BLaER1 treated with 17β-estradiol and CSF1 and Interleukin-3, amounts not matched to agents 10 nM and 100 nM (cell line): ENCODE measurements around the gene ZBTB49.

Experiments used
- H3K27ac ChIP-seq, 11 experiments: shearing (Covaris generic); formaldehyde crosslinking; 2 replicates each; pipeline ENCODE4 v1.8.1; 2022
- H3K27me3 ChIP-seq, 11 experiments: shearing (Covaris generic); formaldehyde crosslinking; 2 replicates each; pipeline ENCODE4 v1.8.1; 2022
- H3K36me3 ChIP-seq, 11 experiments: shearing (Covaris generic); formaldehyde crosslinking; 2 replicates each; pipeline ENCODE4 v1.8.1; 2022
- H3K4me1 ChIP-seq, 10 experiments: shearing (Covaris generic); formaldehyde crosslinking; 2 replicates each; pipeline ENCODE4 v1.8.1; 2022
- H3K4me2 ChIP-seq, 11 experiments: shearing (Covaris generic); formaldehyde crosslinking; 2 replicates each; pipeline ENCODE4 v1.8.1; 2022
- H3K4me3 ChIP-seq, 10 experiments: shearing (Covaris generic); formaldehyde crosslinking; 2 replicates each; pipeline ENCODE4 v1.8.1; 2022
- H3K9ac ChIP-seq, 11 experiments: shearing (Covaris generic); formaldehyde crosslinking; 2 replicates each; pipeline ENCODE4 v1.8.1; 2022
- H3K9me3 ChIP-seq, 11 experiments: shearing (Covaris generic); formaldehyde crosslinking; replicated peaks in 1 of 11; 2 replicates each; pipeline ENCODE4 v1.8.1; 2022
- H4K20me1 ChIP-seq, 11 experiments: shearing (Covaris generic); formaldehyde crosslinking; 2 replicates each; pipeline ENCODE4 v1.8.1; 2022
- Cebpa-rat ChIP-seq, 11 experiments: shearing (Covaris generic); IDR thresholded peaks; 2 replicates each; pipeline ENCODE4 v1.8.1; 2022

The ZBTB49 gene

GRCh38 chr4:4362991-4363697, 73.1 kb downstream of the ZBTB49 start:
- H3K27ac ChIP-seq: no peak overlapping the region
- H3K9ac ChIP-seq: no peak overlapping the region
- no peaks in the 10 kb centered on the region for H4K20me1 ChIP-seq
- H3K4me1 ChIP-seq: peaks cover 0 to 27% (median 16%) of the 10 kb centered on the region in 10 experiments; a peak in 14 of 20 replicates
- H3K27me3 ChIP-seq: no peaks in the 10 kb centered on the region
- no peak overlapping the region for H3K4me3 ChIP-seq
- no peaks in the 10 kb centered on the region for H3K36me3 ChIP-seq
- TF ChIP-seq Cebpa-rat (IDR thresholded peaks at IDR 0.05): no peak
- H3K9me3 ChIP-seq: peaks cover 41 to 74% (median 55%) of the 10 kb centered on the region in 11 experiments
- peak overlapping the region in 8 of 11 experiments; percentile 4 to 45 (median 28); a peak in 11 of 22 replicates for H3K4me2 ChIP-seq

- Histone ChIP-seq H3K27me3 (no peaks in the 10 kb centered on the region), H3K4me2 (peak overlapping the region in 5 of 11 experiments; percentile 29 to 45 (median 36); a peak in 5 of 22 replicates), H4K20me1 (no peaks in the 10 kb centered on the region), H3K27ac (no peak overlapping the region), H3K4me3 (no peak overlapping the region), H3K36me3 (no peaks in the 10 kb centered on the region), H3K9me3 (peaks cover 41 to 75% (median 55%) of the 10 kb centered on the region in 11 experiments), H3K4me1 (peaks cover 0 to 27% (median 16%) of the 10 kb centered on the region in 10 experiments; a peak in 14 of 20 replicates), H3K9ac (no peak overlapping the region)
- TF ChIP-seq Cebpa-rat (IDR thresholded peaks at IDR 0.05): no peak
Measured at GRCh38 chr4:4364061-4364460, 74.0 kb downstream of the ZBTB49 start.

- H3K9me3 ChIP-seq: peaks cover 41 to 75% (median 57%) of the 10 kb centered on the region in 11 experiments
Measured at GRCh38 chr4:4364486-4365208, 74.6 kb downstream of the ZBTB49 start.

GRCh38 chr4:4368809-4369580, 78.9 kb downstream of the ZBTB49 start:
- Histone ChIP-seq H3K36me3 (no peaks in the 10 kb centered on the region), H3K27me3 (no peaks in the 10 kb centered on the region), H3K27ac (no peak overlapping the region), H3K4me1 (peaks cover 0 to 2% (median under 1%) of the 10 kb centered on the region in 10 experiments; a peak in 6 of 20 replicates), H3K9ac (no peak overlapping the region), H3K4me3 (no peak overlapping the region), H3K9me3 (peaks cover 22 to 50% (median 26%) of the 10 kb centered on the region in 11 experiments), H3K4me2 (no peak overlapping the region), H4K20me1 (no peaks in the 10 kb centered on the region)
- TF ChIP-seq Cebpa-rat (IDR thresholded peaks at IDR 0.05): no peak

More at GRCh38 chr4:4364486-4365208, 74.6 kb downstream of the ZBTB49 start:
- Histone ChIP-seq H3K4me2 (no peak overlapping the region), H3K27ac (no peak overlapping the region), H3K4me3 (no peak overlapping the region), H3K36me3 (no peaks in the 10 kb centered on the region), H4K20me1 (no peaks in the 10 kb centered on the region), H3K27me3 (no peaks in the 10 kb centered on the region), H3K4me1 (peaks cover 0 to 27% (median 16%) of the 10 kb centered on the region in 10 experiments; a peak in 14 of 20 replicates), H3K9ac (no peak overlapping the region)
- no peak for TF ChIP-seq Cebpa-rat (IDR thresholded peaks at IDR 0.05)
